Mesenchymal stem cell (in vitro differentiated cells and primary cell): Measurements from ENCODE around the gene NRG3.

ENCODE experiments used
- DNase-seq: peaks from one replicate; pipeline ENCODE4 v3.0.0-alpha.2; 2013
- H2AFZ ChIP-seq: one replicate; pipeline ENCODE4 v1.6.1; 2013; ENCODE audit warnings: low read depth, mild to moderate bottlenecking, control low read depth, inconsistent platforms, low read length, moderate library complexity
- H2AK5ac ChIP-seq: 2 replicates; pipeline ENCODE4 v1.6.1; 2013; ENCODE audit warnings: low read length, moderate library complexity, mild to moderate bottlenecking, inconsistent platforms; ENCODE audit not compliant: severe bottlenecking
- H2BK120ac ChIP-seq: one replicate; pipeline ENCODE4 v1.6.1; 2013; ENCODE audit warnings: low read depth, mild to moderate bottlenecking, inconsistent platforms, low read length, moderate library complexity
- H2BK12ac ChIP-seq, 2 experiments: one replicate each; pipeline ENCODE4 v1.6.1; 2013; ENCODE audit warnings: inconsistent platforms in 2 of 2, low read length in 2 of 2, mild to moderate bottlenecking in 2 of 2, moderate library complexity in 2 of 2, control low read depth in 1 of 2
- H2BK15ac ChIP-seq: one replicate; pipeline ENCODE4 v1.6.1; 2013; ENCODE audit warnings: mild to moderate bottlenecking, low read depth, inconsistent platforms; ENCODE audit not compliant: poor library complexity, severe bottlenecking
- H2BK5ac ChIP-seq: 2 replicates; pipeline ENCODE4 v1.6.1; 2013; ENCODE audit warnings: low read depth, mild to moderate bottlenecking, low read length, control low read depth, inconsistent platforms; ENCODE audit not compliant: poor library complexity, severe bottlenecking
- H3K14ac ChIP-seq, 2 experiments: one replicate each; pipeline ENCODE4 v1.6.1; 2013; ENCODE audit warnings: inconsistent platforms in 2 of 2, low read length in 2 of 2, control low read depth in 1 of 2, mild to moderate bottlenecking in 1 of 2, moderate library complexity in 1 of 2
- H3K18ac ChIP-seq, 2 experiments: one replicate each; pipeline ENCODE4 v1.6.1; 2013; ENCODE audit warnings: inconsistent platforms in 2 of 2, low read length in 2 of 2, control low read depth in 1 of 2, low read depth in 1 of 2, mild to moderate bottlenecking in 1 of 2
- H3K23ac ChIP-seq, 2 experiments: one replicate each; pipeline ENCODE4 v1.6.1; 2013; ENCODE audit warnings: inconsistent platforms in 2 of 2, low read length in 2 of 2, mild to moderate bottlenecking in 2 of 2, moderate library complexity in 2 of 2, control low read depth in 1 of 2
- H3K27ac ChIP-seq: 2 replicates; pipeline ENCODE4 v1.5.1; 2013; ENCODE audit warnings: mild to moderate bottlenecking, moderate library complexity, low read length, control low read depth, inconsistent platforms; ENCODE audit not compliant: poor library complexity, severe bottlenecking
- H3K27me3 ChIP-seq, 2 experiments: 2 replicates each; pipeline versions ENCODE4 v1.6.1 to v1.7.0; 2013; ENCODE audit warnings: low read length in 2 of 2, mild to moderate bottlenecking in 2 of 2, moderate library complexity in 2 of 2, control low read depth in 1 of 2, inconsistent platforms in 1 of 2; ENCODE audit not compliant: control insufficient read depth in 1 of 2, insufficient read depth in 1 of 2
- H3K36me3 ChIP-seq, 2 experiments: 2 replicates each; pipeline versions ENCODE4 v1.6.1 to v1.7.0; 2013; ENCODE audit warnings: low read length in 2 of 2, control low read depth in 1 of 2, inconsistent platforms in 1 of 2, low read depth in 1 of 2, mild to moderate bottlenecking in 1 of 2; ENCODE audit not compliant: insufficient read depth in 2 of 2, control insufficient read depth in 1 of 2
- H3K4ac ChIP-seq, 2 experiments: one replicate each; pipeline ENCODE4 v1.6.1; 2013; ENCODE audit warnings: inconsistent platforms in 2 of 2, low read length in 2 of 2, mild to moderate bottlenecking in 2 of 2, moderate library complexity in 2 of 2, control low read depth in 1 of 2, low read depth in 1 of 2
- H3K4me1 ChIP-seq: 2 replicates; pipeline ENCODE4 v1.6.1; 2013; ENCODE audit warnings: low read depth, low read length, control low read depth; ENCODE audit not compliant: control insufficient read depth, insufficient read depth
- H3K4me2 ChIP-seq: 2 replicates; pipeline ENCODE4 v1.6.1; 2013; ENCODE audit warnings: low read length, mild to moderate bottlenecking, inconsistent platforms; ENCODE audit not compliant: poor library complexity, severe bottlenecking
- H3K4me3 ChIP-seq, 2 experiments: 2 replicates each; pipeline versions ENCODE4 v1.5.1 to v1.7.0; 2013; ENCODE audit warnings: low read length in 2 of 2, mild to moderate bottlenecking in 2 of 2, control low read depth in 1 of 2, low read depth in 1 of 2; ENCODE audit not compliant: insufficient read depth in 1 of 2
- H3K79me1 ChIP-seq: replicated peaks from 2 replicates; pipeline ENCODE4 v1.6.1; 2013; ENCODE audit warnings: mild to moderate bottlenecking, control low read depth, low read length, inconsistent platforms; ENCODE audit not compliant: poor library complexity, severe bottlenecking
- H3K9ac ChIP-seq: 2 replicates; pipeline ENCODE4 v1.7.0; 2013; ENCODE audit warnings: mild to moderate bottlenecking, low read length, moderate library complexity
- H3K9me3 ChIP-seq: 2 replicates; pipeline ENCODE4 v1.7.0; 2013; ENCODE audit warnings: mild to moderate bottlenecking, low read length; ENCODE audit not compliant: control insufficient read depth
- H4K8ac ChIP-seq: one replicate; pipeline ENCODE4 v1.6.1; 2013; ENCODE audit warnings: inconsistent platforms, mild to moderate bottlenecking, low read length, moderate library complexity
- H4K91ac ChIP-seq: one replicate; pipeline ENCODE4 v1.6.1; 2013; ENCODE audit warnings: mild to moderate bottlenecking, low read length, inconsistent platforms
- WGBS: methylation state at CpG from one replicate; pipeline ENCODE4 v1.1.7; 2013; ENCODE audit warnings: mixed read lengths; 5-methylcytosine and 5-hydroxymethylcytosine counted together

NRG3 gene

GRCh38 chr10:82643601-82644000 is 768.6 kb downstream of the NRG3 start:
- Histone ChIP-seq H3K79me1 (no peaks in the 10 kb centered on the region), H3K27me3 (no peaks in the 10 kb centered on the region), H3K36me3 (no peaks in the 10 kb centered on the region), H3K4me2 (no peak overlapping the region), H4K8ac (no peak overlapping the region), H2BK12ac (no peak overlapping the region), H2BK15ac (no peak overlapping the region), H3K18ac (no peak overlapping the region), H3K9ac (peak overlapping the region; percentile 12), H2AK5ac (no peak overlapping the region), H2AFZ (no peak overlapping the region), H3K4me1 (no peaks in the 10 kb centered on the region), H2BK120ac (no peak overlapping the region), H4K91ac (no peak overlapping the region), H3K14ac (no peak overlapping the region), H3K9me3 (no peaks in the 10 kb centered on the region), H3K4me3 (no peak overlapping the region), H3K4ac (no peak overlapping the region), H3K27ac (no peak overlapping the region), H2BK5ac (no peak overlapping the region), H3K23ac (no peak overlapping the region)
- 75% methylated on average over 2 of the region's 5 CpGs for WGBS
- DNase-seq, result peak; percentile 12

GRCh38 chr10:82645221-82645620 is 770.2 kb downstream of the NRG3 start:
- H3K79me1 ChIP-seq, result no peaks in the 10 kb centered on the region
- no peaks in the 10 kb centered on the region for H3K27me3 ChIP-seq
- no peak overlapping the region for H3K23ac ChIP-seq
- H4K91ac ChIP-seq, result no peak overlapping the region
- H4K8ac ChIP-seq, result no peak overlapping the region
- no peaks in the 10 kb centered on the region for H3K36me3 ChIP-seq
- no peak overlapping the region for H3K9ac ChIP-seq
- H3K14ac ChIP-seq, result no peak overlapping the region
- no peak overlapping the region for H2BK15ac ChIP-seq
- no peak overlapping the region for H3K18ac ChIP-seq
- no peak overlapping the region for H2BK120ac ChIP-seq
- H3K4ac ChIP-seq, result no peak overlapping the region
- no peaks in the 10 kb centered on the region for H3K4me1 ChIP-seq
- no peak overlapping the region for H3K27ac ChIP-seq
- H3K9me3 ChIP-seq, result no peaks in the 10 kb centered on the region
- no peak overlapping the region for H2BK5ac ChIP-seq
- no peak overlapping the region for H2BK12ac ChIP-seq
- no peak for DNase-seq
- no peak overlapping the region for H3K4me3 ChIP-seq
- no peak overlapping the region for H2AK5ac ChIP-seq
- no peak overlapping the region for H2AFZ ChIP-seq
- H3K4me2 ChIP-seq, result no peak overlapping the region

DNA sequence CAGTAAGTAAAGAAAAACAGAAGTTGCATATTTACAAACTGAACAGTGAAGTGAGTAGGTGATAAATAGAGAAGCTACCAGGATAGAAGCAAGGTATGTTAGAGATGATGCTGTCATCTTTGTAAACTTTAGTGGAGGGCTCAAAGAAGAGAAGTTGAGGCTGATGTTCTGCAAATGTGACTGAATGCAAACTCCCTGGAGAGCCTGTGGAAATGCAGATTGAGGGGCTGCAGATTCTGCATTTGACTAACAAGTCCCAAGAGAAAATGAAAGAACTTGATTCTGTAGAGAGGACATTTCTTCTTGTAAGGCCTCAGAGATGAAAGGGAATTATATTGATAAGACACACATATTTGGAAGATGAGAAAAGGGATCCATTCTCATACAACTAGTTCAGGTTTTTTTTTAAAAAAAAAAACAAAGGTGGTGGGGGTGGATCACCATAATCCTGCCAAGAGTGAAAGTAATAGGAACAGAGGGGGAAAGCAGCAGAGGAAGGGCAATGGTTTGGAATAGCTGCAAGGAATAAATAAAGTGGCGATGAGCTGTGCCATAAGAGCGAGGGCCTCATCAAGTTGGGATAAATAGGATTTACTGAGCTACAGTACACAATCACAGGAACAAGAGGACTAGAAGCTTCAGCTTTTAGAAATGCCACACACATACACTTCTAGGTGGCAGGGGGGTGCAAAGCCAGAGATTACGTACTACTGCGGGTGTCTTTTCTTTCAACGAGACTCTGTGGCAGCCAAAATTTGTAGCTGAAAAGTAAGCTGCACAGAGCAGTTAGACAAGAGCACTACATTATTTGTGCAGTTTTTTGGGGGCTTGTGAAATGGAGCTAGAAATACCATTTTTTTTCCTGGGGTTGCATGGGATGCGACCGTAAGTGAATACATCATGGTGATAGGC is 778.5 kb downstream of the NRG3 start:
- Histone ChIP-seq H4K91ac (no peak overlapping the region), H2AFZ (no peak overlapping the region), H3K23ac (no peak overlapping the region), H2AK5ac (no peak overlapping the region), H2BK5ac (no peak overlapping the region), H4K8ac (no peak overlapping the region), H3K79me1 (no peaks in the 10 kb centered on the region), H3K18ac (no peak overlapping the region), H2BK15ac (no peak overlapping the region), H3K27ac (no peak overlapping the region), H3K9me3 (peaks cover 6% of the 10 kb centered on the region), H3K4me2 (no peak overlapping the region), H3K14ac (no peak overlapping the region), H3K27me3 (no peaks in the 10 kb centered on the region), H3K4ac (no peak overlapping the region), H3K9ac (no peak overlapping the region), H2BK12ac (no peak overlapping the region), H3K4me3 (no peak overlapping the region), H3K4me1 (no peaks in the 10 kb centered on the region), H2BK120ac (no peak overlapping the region), H3K36me3 (no peaks in the 10 kb centered on the region)
- 86% methylated on average over 5 of the region's 7 CpGs for WGBS
- no peak for DNase-seq

DNA sequence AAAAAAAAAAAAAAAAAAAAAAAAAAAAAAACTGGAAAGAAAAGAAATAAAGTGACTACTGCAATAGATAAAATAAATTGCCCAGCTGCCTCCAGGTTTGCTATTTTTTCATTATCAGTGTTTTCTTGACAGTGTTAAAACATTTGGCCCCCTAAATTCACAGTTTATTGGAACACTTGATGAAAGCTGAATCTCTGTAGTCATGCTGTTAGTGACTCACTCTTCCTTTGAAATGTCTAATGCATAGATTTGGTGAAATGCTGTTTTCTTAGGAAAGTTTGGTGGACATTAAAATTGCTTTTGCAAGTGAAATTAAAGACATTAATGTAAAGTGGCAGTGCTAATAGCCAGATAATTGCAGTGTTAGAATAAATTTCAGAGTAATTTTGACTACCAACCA is 785.2 kb downstream of the NRG3 start:
- H3K4me3 ChIP-seq, result no peak overlapping the region
- H4K91ac ChIP-seq, result no peak overlapping the region
- H2AK5ac ChIP-seq, result no peak overlapping the region
- H2BK12ac ChIP-seq, result no peak overlapping the region
- no peak overlapping the region for H3K14ac ChIP-seq
- no peak for DNase-seq
- H2BK5ac ChIP-seq, result no peak overlapping the region
- H2BK120ac ChIP-seq, result no peak overlapping the region
- H3K27me3 ChIP-seq, result no peaks in the 10 kb centered on the region
- H3K36me3 ChIP-seq, result no peaks in the 10 kb centered on the region
- no peak overlapping the region for H2BK15ac ChIP-seq
- H3K79me1 ChIP-seq, result no peaks in the 10 kb centered on the region
- no peak overlapping the region for H3K23ac ChIP-seq
- no peak overlapping the region for H2AFZ ChIP-seq
- H3K9me3 ChIP-seq, result no peaks in the 10 kb centered on the region
- H3K27ac ChIP-seq, result no peak overlapping the region
- H3K4ac ChIP-seq, result no peak overlapping the region
- H3K18ac ChIP-seq, result no peak overlapping the region
- no peaks in the 10 kb centered on the region for H3K4me1 ChIP-seq
- no peak overlapping the region for H4K8ac ChIP-seq
- no peak overlapping the region for H3K9ac ChIP-seq
- no peak overlapping the region for H3K4me2 ChIP-seq
